Measurements from ENCODE around the gene ACOXL.
"Not testable (repeated sequence)": the region's sequence is repeated elsewhere in the genome, so short reads cannot be mapped to it uniquely, and the experiment has no call there.

The ACOXL gene

GRCh38 chr2:110940376-110940910, 208.1 kb downstream of the ACOXL start:
- Mint-ChIP-seq H3K4me3 (no peak overlapping the region), H3K9me3 (no peaks in the 10 kb centered on the region), H3K4me1 (ENCODE audit: low read depth) (no peaks in the 10 kb centered on the region), H3K36me3 (ENCODE audit: low read depth) (no peaks in the 10 kb centered on the region), H3K27ac (no peak overlapping the region), H3K27me3 (ENCODE audit: low read depth) (peaks cover 16% of the 10 kb centered on the region)
- no peak for DNase-seq (ENCODE audit: low spot score)

- no peak for DNase-seq (ENCODE audit: low spot score)
- Mint-ChIP-seq H3K4me3 (no peak overlapping the region), H3K9me3 (no peaks in the 10 kb centered on the region), H3K27ac (no peak overlapping the region), H3K27me3 (ENCODE audit: low read depth) (peaks cover 19% of the 10 kb centered on the region), H3K36me3 (ENCODE audit: low read depth) (no peaks in the 10 kb centered on the region), H3K4me1 (ENCODE audit: low read depth) (no peaks in the 10 kb centered on the region)
Observed at GRCh38 chr2:110941226-110941625, 208.9 kb downstream of the ACOXL start.

- H3K27ac Mint-ChIP-seq = no peak overlapping the region
- no peaks in the 10 kb centered on the region for H3K9me3 Mint-ChIP-seq
- no peaks in the 10 kb centered on the region for H3K36me3 Mint-ChIP-seq (ENCODE audit: low read depth)
- H3K27me3 Mint-ChIP-seq (ENCODE audit: low read depth) = peaks cover 19% of the 10 kb centered on the region
- DNase-seq (ENCODE audit: low spot score) = no peak
- no peak overlapping the region for H3K4me3 Mint-ChIP-seq
- no peaks in the 10 kb centered on the region for H3K4me1 Mint-ChIP-seq (ENCODE audit: low read depth)
Observed at GRCh38 chr2:110943070-110943634, 210.8 kb downstream of the ACOXL start.

- DNase-seq (ENCODE audit: low spot score) = no peak
- Mint-ChIP-seq H3K9me3 (no peaks in the 10 kb centered on the region), H3K4me3 (no peak overlapping the region), H3K36me3 (ENCODE audit: low read depth) (no peaks in the 10 kb centered on the region), H3K27ac (no peak overlapping the region), H3K27me3 (ENCODE audit: low read depth) (peaks cover 17% of the 10 kb centered on the region), H3K4me1 (ENCODE audit: low read depth) (no peaks in the 10 kb centered on the region)
Observed at GRCh38 chr2:110946902-110947301, 214.5 kb downstream of the ACOXL start.

GRCh38 chr2:110948027-110948674, 215.8 kb downstream of the ACOXL start:
- no peaks in the 10 kb centered on the region for H3K4me1 Mint-ChIP-seq (ENCODE audit: low read depth)
- no peak overlapping the region for H3K4me3 Mint-ChIP-seq
- no peaks in the 10 kb centered on the region for H3K9me3 Mint-ChIP-seq
- no peak for DNase-seq (ENCODE audit: low spot score)
- H3K27ac Mint-ChIP-seq = no peak overlapping the region
- peaks cover 24% of the 10 kb centered on the region for H3K27me3 Mint-ChIP-seq (ENCODE audit: low read depth)
- no peaks in the 10 kb centered on the region for H3K36me3 Mint-ChIP-seq (ENCODE audit: low read depth)

- peaks cover 31% of the 10 kb centered on the region for H3K27me3 Mint-ChIP-seq (ENCODE audit: low read depth)
- H3K36me3 Mint-ChIP-seq (ENCODE audit: low read depth) = no peaks in the 10 kb centered on the region
- no peak for DNase-seq (ENCODE audit: low spot score)
- H3K4me1 Mint-ChIP-seq (ENCODE audit: low read depth) = no peaks in the 10 kb centered on the region
- no peak overlapping the region for H3K4me3 Mint-ChIP-seq
- no peaks in the 10 kb centered on the region for H3K9me3 Mint-ChIP-seq
- no peak overlapping the region for H3K27ac Mint-ChIP-seq
Observed at GRCh38 chr2:110950281-110950680, 217.9 kb downstream of the ACOXL start.

GRCh38 chr2:110955045-110955444, 222.7 kb downstream of the ACOXL start:
- Mint-ChIP-seq H3K36me3 (ENCODE audit: low read depth) (no peaks in the 10 kb centered on the region), H3K27ac (no peak overlapping the region), H3K27me3 (ENCODE audit: low read depth) (peaks cover 34% of the 10 kb centered on the region), H3K4me1 (ENCODE audit: low read depth) (no peaks in the 10 kb centered on the region), H3K9me3 (no peaks in the 10 kb centered on the region), H3K4me3 (no peak overlapping the region)
- no peak for DNase-seq (ENCODE audit: low spot score)

GRCh38 chr2:110955556-110955955, 223.2 kb downstream of the ACOXL start:
- Mint-ChIP-seq H3K36me3 (ENCODE audit: low read depth) (no peaks in the 10 kb centered on the region), H3K4me1 (ENCODE audit: low read depth) (no peaks in the 10 kb centered on the region), H3K9me3 (no peaks in the 10 kb centered on the region), H3K4me3 (no peak overlapping the region), H3K27me3 (ENCODE audit: low read depth) (peaks cover 34% of the 10 kb centered on the region), H3K27ac (no peak overlapping the region)
- DNase-seq (ENCODE audit: low spot score) = no peak

- no peak overlapping the region for H3K27ac Mint-ChIP-seq
- no peaks in the 10 kb centered on the region for H3K4me1 Mint-ChIP-seq (ENCODE audit: low read depth)
- no peaks in the 10 kb centered on the region for H3K9me3 Mint-ChIP-seq
- H3K36me3 Mint-ChIP-seq (ENCODE audit: low read depth) = no peaks in the 10 kb centered on the region
- H3K27me3 Mint-ChIP-seq (ENCODE audit: low read depth) = peaks cover 28% of the 10 kb centered on the region
- no peak overlapping the region for H3K4me3 Mint-ChIP-seq
- no peak for DNase-seq (ENCODE audit: low spot score)
Observed at GRCh38 chr2:110957293-110957692, 224.9 kb downstream of the ACOXL start.

- Mint-ChIP-seq H3K27ac (no peak overlapping the region), H3K27me3 (ENCODE audit: low read depth) (peaks cover 27% of the 10 kb centered on the region)
Observed at GRCh38 chr2:110958346-110959119, 226.2 kb downstream of the ACOXL start.

GRCh38 chr2:110959198-110959597, 226.8 kb downstream of the ACOXL start:
- no peaks in the 10 kb centered on the region for H3K4me1 Mint-ChIP-seq (ENCODE audit: low read depth)
- H3K4me3 Mint-ChIP-seq = no peak overlapping the region

More at GRCh38 chr2:110958346-110959119, 226.2 kb downstream of the ACOXL start:
- no peak for DNase-seq (ENCODE audit: low spot score)
- no peaks in the 10 kb centered on the region for H3K4me1 Mint-ChIP-seq (ENCODE audit: low read depth)
- no peak overlapping the region for H3K4me3 Mint-ChIP-seq
- no peaks in the 10 kb centered on the region for H3K36me3 Mint-ChIP-seq (ENCODE audit: low read depth)
- H3K9me3 Mint-ChIP-seq = no peaks in the 10 kb centered on the region

GRCh38 chr2:110960281-110960680, 227.9 kb downstream of the ACOXL start:
- H3K4me3 Mint-ChIP-seq = no peak overlapping the region
- H3K36me3 Mint-ChIP-seq (ENCODE audit: low read depth) = no peaks in the 10 kb centered on the region
- peaks cover 20% of the 10 kb centered on the region for H3K27me3 Mint-ChIP-seq (ENCODE audit: low read depth)
- no peak for DNase-seq (ENCODE audit: low spot score)
- H3K4me1 Mint-ChIP-seq (ENCODE audit: low read depth) = no peaks in the 10 kb centered on the region
- no peaks in the 10 kb centered on the region for H3K9me3 Mint-ChIP-seq
- H3K27ac Mint-ChIP-seq = no peak overlapping the region

More at GRCh38 chr2:110959198-110959597, 226.8 kb downstream of the ACOXL start:
- no peak for DNase-seq (ENCODE audit: low spot score)
- H3K9me3 Mint-ChIP-seq = no peaks in the 10 kb centered on the region
- no peak overlapping the region for H3K27ac Mint-ChIP-seq
- H3K27me3 Mint-ChIP-seq (ENCODE audit: low read depth) = peaks cover 25% of the 10 kb centered on the region
- no peaks in the 10 kb centered on the region for H3K36me3 Mint-ChIP-seq (ENCODE audit: low read depth)

GRCh38 chr2:110960954-110961353, 228.6 kb downstream of the ACOXL start:
- no peaks in the 10 kb centered on the region for H3K4me1 Mint-ChIP-seq (ENCODE audit: low read depth)
- DNase-seq (ENCODE audit: low spot score) = no peak

GRCh38 chr2:110961643-110962042, 229.3 kb downstream of the ACOXL start:
- not testable (repeated sequence) for DNase-seq (ENCODE audit: low spot score); H3K36me3 Mint-ChIP-seq (ENCODE audit: low read depth); H3K4me3 Mint-ChIP-seq; H3K27ac Mint-ChIP-seq; H3K9me3 Mint-ChIP-seq; H3K4me1 Mint-ChIP-seq (ENCODE audit: low read depth)
- peaks cover 20% of the 10 kb centered on the region for H3K27me3 Mint-ChIP-seq (ENCODE audit: low read depth)

More at GRCh38 chr2:110960954-110961353, 228.6 kb downstream of the ACOXL start:
- Mint-ChIP-seq H3K36me3 (ENCODE audit: low read depth) (no peaks in the 10 kb centered on the region), H3K27me3 (ENCODE audit: low read depth) (peaks cover 20% of the 10 kb centered on the region), H3K4me3 (no peak overlapping the region), H3K27ac (no peak overlapping the region), H3K9me3 (no peaks in the 10 kb centered on the region)
